Astrocyte (in vitro differentiated cells and primary cell): Measurements from ENCODE around the gene LMNTD2. TPM values are rescaled to one million over a fixed set of nuclear protein-coding genes. Genes with fewer than 3 reads are reported as not detected.

ENCODE experiments used
- DNase-seq: peaks from one replicate; pipeline ENCODE4 v3.0.0-alpha.2; 2010; ENCODE audit warnings: low read depth
- FAIRE-seq: peaks from 2 replicates; lab custom pipeline; 2011; peaks lifted over from hg19 to GRCh38; lab: Jason Lieb, UNC
- H2AFZ ChIP-seq: 2 replicates; pipeline ENCODE4 v1.6.0; 2012; ENCODE audit warnings: low read depth, low read length, inconsistent platforms
- H3K27ac ChIP-seq: 2 replicates; pipeline ENCODE4 v1.5.1; 2011; ENCODE audit warnings: low read depth, low read length, inconsistent platforms
- H3K27me3 ChIP-seq: 2 replicates; pipeline ENCODE4 v1.6.0; 2011; ENCODE audit warnings: low read length, inconsistent platforms; ENCODE audit not compliant: insufficient read depth
- H3K36me3 ChIP-seq: 2 replicates; pipeline ENCODE4 v1.5.1; 2011; ENCODE audit warnings: low read length, inconsistent platforms; ENCODE audit not compliant: insufficient read depth
- H3K4me1 ChIP-seq: 2 replicates; pipeline ENCODE4 v1.5.1; 2011; ENCODE audit warnings: low read length, inconsistent platforms; ENCODE audit not compliant: insufficient read depth
- H3K4me2 ChIP-seq: 2 replicates; pipeline ENCODE4 v1.6.0; 2012; ENCODE audit warnings: low read length, inconsistent platforms
- H3K4me3 ChIP-seq: 2 replicates; pipeline ENCODE4 v1.5.1; 2011; ENCODE audit warnings: low read depth, mild to moderate bottlenecking, low read length, inconsistent platforms; ENCODE audit not compliant: insufficient read depth
- H3K79me2 ChIP-seq: 2 replicates; pipeline ENCODE4 v1.6.0; 2012; ENCODE audit warnings: mild to moderate bottlenecking, low read length, inconsistent platforms; ENCODE audit not compliant: insufficient read depth
- H3K9ac ChIP-seq: 2 replicates; pipeline ENCODE4 v1.6.0; 2012; ENCODE audit warnings: mild to moderate bottlenecking, low read length, inconsistent platforms
- H3K9me3 ChIP-seq: 2 replicates; pipeline ENCODE4 v1.5.1; 2012; ENCODE audit warnings: low read depth, mild to moderate bottlenecking, low read length, inconsistent platforms; ENCODE audit not compliant: insufficient read depth
- H4K20me1 ChIP-seq: 2 replicates; pipeline ENCODE4 v1.6.0; 2012; ENCODE audit warnings: low read length, inconsistent platforms; ENCODE audit not compliant: insufficient read depth
- H3K27ac Mint-ChIP-seq: one replicate; pipeline ENCODE4 v1.8.0; 2021; ENCODE audit warnings: mild to moderate bottlenecking, mixed read lengths; ENCODE audit not compliant: unreplicated experiment
- H3K27me3 Mint-ChIP-seq: one replicate; pipeline ENCODE4 v1.8.0; 2021; ENCODE audit warnings: low read depth, mixed read lengths; ENCODE audit not compliant: unreplicated experiment
- H3K36me3 Mint-ChIP-seq: one replicate; pipeline ENCODE4 v1.8.0; 2021; ENCODE audit warnings: low read depth, mixed read lengths; ENCODE audit not compliant: unreplicated experiment
- H3K4me1 Mint-ChIP-seq: one replicate; pipeline ENCODE4 v1.8.0; 2021; ENCODE audit warnings: low read depth, mixed read lengths; ENCODE audit not compliant: unreplicated experiment
- H3K4me3 Mint-ChIP-seq: one replicate; pipeline ENCODE4 v1.8.0; 2021; ENCODE audit warnings: mild to moderate bottlenecking, moderate library complexity, mixed read lengths; ENCODE audit not compliant: unreplicated experiment
- H3K9me3 Mint-ChIP-seq: one replicate; pipeline ENCODE4 v1.8.0; 2021; ENCODE audit warnings: mild to moderate bottlenecking, mixed read lengths; ENCODE audit not compliant: unreplicated experiment
- EZH2 ChIP-seq: IDR thresholded peaks from 2 replicates; pipeline ENCODE4 v1.6.1; 2012; ENCODE audit warnings: mild to moderate bottlenecking, low read length, inconsistent platforms; ENCODE audit not compliant: insufficient read depth
- total RNA-seq: library from RNA; stranded (reverse); gene quantifications from 2 replicates; pipeline ENCODE4 v1.2.1, GENCODE V29; 2021
- TF ChIP-seq, protein P1 (sequence below): IDR thresholded peaks from 2 replicates; pipeline ENCODE4 v1.5.1; 2011; ENCODE audit warnings: low read depth, mild to moderate bottlenecking, inconsistent platforms, low read length, moderate library complexity; ENCODE audit not compliant: insufficient read depth

The LMNTD2 gene
- total RNA-seq, 1 donor from 2014 or later: 2.8 TPM

DNA sequence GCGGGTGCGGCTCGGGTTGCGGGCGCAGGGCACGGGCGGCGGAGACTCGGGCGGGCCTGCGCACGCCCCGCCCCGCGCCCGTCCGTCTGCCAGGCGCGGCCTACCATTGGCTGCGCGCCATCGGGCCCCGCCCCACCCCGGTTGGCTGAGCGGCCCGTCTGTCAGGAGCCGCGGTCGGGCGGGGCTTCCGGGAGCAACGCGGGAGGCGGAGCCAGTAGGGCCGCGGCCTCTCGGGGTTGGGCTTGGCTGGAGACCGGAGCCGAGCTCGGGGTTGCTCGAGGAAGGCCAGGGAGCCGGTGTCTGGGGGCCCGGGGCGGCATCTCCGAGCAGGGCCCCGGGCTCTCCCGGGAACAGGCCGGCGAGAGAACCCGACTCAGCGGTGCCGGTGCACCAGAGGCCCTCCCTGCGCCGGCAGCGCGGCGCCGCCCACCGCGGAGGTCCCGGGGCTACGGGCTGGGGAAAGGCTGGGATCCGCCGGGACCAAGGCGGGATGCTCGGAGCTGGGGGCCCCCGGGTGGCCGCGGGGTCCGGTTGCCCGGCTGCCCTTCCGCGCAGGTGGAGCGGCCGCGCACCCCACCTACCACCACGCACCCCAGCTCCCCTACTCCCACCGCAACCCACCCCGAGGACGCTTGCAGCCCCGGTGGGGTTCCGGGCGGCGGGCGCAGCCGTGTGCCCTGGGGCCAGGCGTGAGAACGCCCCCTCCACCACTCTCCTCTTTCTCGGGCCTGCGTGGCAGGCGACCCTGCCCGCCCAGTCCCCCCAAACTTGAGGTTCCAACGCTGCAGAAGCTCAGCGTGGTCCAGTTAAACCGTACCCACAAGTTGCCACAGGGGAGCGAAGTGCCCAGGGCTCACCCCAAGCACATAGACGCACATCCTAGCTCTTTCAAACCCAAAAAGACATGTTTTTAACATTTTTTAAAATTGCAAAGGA is 24.8 kb downstream of the LMNTD2 start, which contains the start of gene HRAS:
TSS of gene HRAS (minus strand) at position 58 of the 936 bp plus-strand sequence.
- Mint-ChIP-seq H3K4me1 (peaks cover 4% of the 10 kb centered on the region), H3K4me3 (peak within 1 kb of the TSS; percentile 90), H3K9me3 (no peaks in the 10 kb centered on the region), H3K27ac (peak within 1 kb of the TSS; percentile 85), H3K36me3 (peaks cover 2% of the 10 kb centered on the region), H3K27me3 (peaks cover 4% of the 10 kb centered on the region)
- FAIRE-seq: no peak
- H3K9ac ChIP-seq: peak within 1 kb of the TSS; percentile 86
- H3K4me2 ChIP-seq: peak within 1 kb of the TSS; percentile 95
- H4K20me1 ChIP-seq: peaks cover 34% of the 10 kb centered on the region
- peaks cover 20% of the 10 kb centered on the region for H3K79me2 ChIP-seq
- peaks cover 26% of the 10 kb centered on the region for H3K4me1 ChIP-seq
- no peak for TF ChIP-seq EZH2
- TF ChIP-seq, protein P1, sequence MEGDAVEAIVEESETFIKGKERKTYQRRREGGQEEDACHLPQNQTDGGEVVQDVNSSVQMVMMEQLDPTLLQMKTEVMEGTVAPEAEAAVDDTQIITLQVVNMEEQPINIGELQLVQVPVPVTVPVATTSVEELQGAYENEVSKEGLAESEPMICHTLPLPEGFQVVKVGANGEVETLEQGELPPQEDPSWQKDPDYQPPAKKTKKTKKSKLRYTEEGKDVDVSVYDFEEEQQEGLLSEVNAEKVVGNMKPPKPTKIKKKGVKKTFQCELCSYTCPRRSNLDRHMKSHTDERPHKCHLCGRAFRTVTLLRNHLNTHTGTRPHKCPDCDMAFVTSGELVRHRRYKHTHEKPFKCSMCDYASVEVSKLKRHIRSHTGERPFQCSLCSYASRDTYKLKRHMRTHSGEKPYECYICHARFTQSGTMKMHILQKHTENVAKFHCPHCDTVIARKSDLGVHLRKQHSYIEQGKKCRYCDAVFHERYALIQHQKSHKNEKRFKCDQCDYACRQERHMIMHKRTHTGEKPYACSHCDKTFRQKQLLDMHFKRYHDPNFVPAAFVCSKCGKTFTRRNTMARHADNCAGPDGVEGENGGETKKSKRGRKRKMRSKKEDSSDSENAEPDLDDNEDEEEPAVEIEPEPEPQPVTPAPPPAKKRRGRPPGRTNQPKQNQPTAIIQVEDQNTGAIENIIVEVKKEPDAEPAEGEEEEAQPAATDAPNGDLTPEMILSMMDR: no peak
- H3K9me3 ChIP-seq: no peaks in the 10 kb centered on the region
- peak within 1 kb of the TSS; percentile 12 for H3K27ac ChIP-seq
- H2AFZ ChIP-seq: peak within 1 kb of the TSS; percentile 80
- H3K27me3 ChIP-seq: no peaks in the 10 kb centered on the region
- peak; percentile 78 for DNase-seq
- peaks cover 3% of the 10 kb centered on the region for H3K36me3 ChIP-seq
- peak within 1 kb of the TSS; percentile 78 for H3K4me3 ChIP-seq

DNA sequence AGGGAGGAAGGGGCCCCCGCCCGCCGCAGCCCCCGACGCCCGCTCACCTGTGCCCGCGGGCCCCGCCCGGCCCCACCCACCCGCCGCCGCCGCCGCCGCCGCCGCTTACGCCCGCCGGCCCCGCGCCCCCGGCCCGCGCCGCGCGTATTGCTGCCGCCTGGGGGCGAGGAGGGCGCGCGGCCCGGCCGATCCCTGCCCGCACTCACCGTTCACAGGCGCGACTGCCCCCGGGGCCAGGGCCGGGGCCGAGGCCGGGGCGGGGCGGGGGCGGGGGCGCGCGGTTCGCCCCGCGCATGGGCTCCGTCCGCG is 25.4 kb downstream of the LMNTD2 start:
- Mint-ChIP-seq H3K4me1 (peaks cover 4% of the 10 kb centered on the region), H3K4me3 (no peak overlapping the region), H3K27me3 (peaks cover 4% of the 10 kb centered on the region), H3K27ac (no peak overlapping the region), H3K9me3 (no peaks in the 10 kb centered on the region), H3K36me3 (peaks cover 2% of the 10 kb centered on the region)
- Histone ChIP-seq H3K4me1 (peaks cover 26% of the 10 kb centered on the region), H3K79me2 (peaks cover 20% of the 10 kb centered on the region), H3K9me3 (no peaks in the 10 kb centered on the region), H3K4me3 (peak overlapping the region; percentile 78), H2AFZ (no peak overlapping the region), H3K27me3 (no peaks in the 10 kb centered on the region), H4K20me1 (peaks cover 34% of the 10 kb centered on the region), H3K36me3 (peaks cover 3% of the 10 kb centered on the region), H3K9ac (peak overlapping the region; percentile 86), H3K27ac (no peak overlapping the region), H3K4me2 (peak overlapping the region; percentile 95)
- DNase-seq (no peak), FAIRE-seq (no peak)
- TF ChIP-seq EZH2: no peak
- TF ChIP-seq, protein P1: no peak
